GM19452 (cell line): ENCODE results near the gene ANLN.
A peak's percentile ranks its signal among the peaks of the same experiment; 100 is the strongest.

Experiments
- ATAC-seq: cut with Tn5 transposase; IDR thresholded peaks from one replicate; pipeline ENCODE4 v1.9.1; 2021; ENCODE audit not compliant: unreplicated experiment

ANLN gene, protein sequence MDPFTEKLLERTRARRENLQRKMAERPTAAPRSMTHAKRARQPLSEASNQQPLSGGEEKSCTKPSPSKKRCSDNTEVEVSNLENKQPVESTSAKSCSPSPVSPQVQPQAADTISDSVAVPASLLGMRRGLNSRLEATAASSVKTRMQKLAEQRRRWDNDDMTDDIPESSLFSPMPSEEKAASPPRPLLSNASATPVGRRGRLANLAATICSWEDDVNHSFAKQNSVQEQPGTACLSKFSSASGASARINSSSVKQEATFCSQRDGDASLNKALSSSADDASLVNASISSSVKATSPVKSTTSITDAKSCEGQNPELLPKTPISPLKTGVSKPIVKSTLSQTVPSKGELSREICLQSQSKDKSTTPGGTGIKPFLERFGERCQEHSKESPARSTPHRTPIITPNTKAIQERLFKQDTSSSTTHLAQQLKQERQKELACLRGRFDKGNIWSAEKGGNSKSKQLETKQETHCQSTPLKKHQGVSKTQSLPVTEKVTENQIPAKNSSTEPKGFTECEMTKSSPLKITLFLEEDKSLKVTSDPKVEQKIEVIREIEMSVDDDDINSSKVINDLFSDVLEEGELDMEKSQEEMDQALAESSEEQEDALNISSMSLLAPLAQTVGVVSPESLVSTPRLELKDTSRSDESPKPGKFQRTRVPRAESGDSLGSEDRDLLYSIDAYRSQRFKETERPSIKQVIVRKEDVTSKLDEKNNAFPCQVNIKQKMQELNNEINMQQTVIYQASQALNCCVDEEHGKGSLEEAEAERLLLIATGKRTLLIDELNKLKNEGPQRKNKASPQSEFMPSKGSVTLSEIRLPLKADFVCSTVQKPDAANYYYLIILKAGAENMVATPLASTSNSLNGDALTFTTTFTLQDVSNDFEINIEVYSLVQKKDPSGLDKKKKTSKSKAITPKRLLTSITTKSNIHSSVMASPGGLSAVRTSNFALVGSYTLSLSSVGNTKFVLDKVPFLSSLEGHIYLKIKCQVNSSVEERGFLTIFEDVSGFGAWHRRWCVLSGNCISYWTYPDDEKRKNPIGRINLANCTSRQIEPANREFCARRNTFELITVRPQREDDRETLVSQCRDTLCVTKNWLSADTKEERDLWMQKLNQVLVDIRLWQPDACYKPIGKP

DNA sequence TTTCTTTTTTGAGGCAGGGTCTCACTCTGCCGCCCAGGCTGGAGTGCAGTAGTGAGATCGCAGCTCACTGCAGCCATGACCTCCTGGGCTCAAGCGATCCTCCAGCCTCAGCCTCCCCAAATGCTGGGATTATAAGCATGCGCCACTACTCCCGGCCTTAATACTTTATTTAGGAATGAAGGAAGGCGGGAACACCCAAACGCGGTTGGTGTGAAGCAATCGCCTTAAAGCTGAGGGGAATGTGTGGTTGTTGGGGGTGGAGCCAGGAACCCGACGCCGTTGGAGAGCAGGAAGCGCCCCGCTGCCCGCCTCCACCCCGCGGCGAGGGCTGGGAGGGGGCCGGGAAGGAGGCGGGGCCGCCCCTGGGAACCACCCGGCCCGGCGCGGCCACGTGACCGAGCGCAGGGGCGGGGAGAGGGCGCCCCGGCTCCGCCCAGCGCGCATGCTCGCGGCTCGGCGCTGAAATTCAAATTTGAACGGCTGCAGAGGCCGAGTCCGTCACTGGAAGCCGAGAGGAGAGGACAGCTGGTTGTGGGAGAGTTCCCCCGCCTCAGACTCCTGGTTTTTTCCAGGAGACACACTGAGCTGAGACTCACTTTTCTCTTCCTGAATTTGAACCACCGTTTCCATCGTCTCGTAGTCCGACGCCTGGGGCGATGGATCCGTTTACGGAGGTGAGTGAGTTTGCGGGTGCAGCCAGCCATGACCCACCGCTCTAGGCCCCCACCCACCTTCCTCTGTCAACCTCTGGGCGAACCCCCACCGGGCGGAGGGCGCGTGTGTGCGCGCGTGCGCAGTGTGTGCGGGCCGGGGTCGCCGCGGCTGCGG, at the start of gene ANLN:
Gene ANLN, plus strand, starts transcription at position 492 of the 828 bp plus-strand sequence. Its CDS starts 165 bp downstream, at position 657.
- peak; percentile 80 for ATAC-seq

DNA sequence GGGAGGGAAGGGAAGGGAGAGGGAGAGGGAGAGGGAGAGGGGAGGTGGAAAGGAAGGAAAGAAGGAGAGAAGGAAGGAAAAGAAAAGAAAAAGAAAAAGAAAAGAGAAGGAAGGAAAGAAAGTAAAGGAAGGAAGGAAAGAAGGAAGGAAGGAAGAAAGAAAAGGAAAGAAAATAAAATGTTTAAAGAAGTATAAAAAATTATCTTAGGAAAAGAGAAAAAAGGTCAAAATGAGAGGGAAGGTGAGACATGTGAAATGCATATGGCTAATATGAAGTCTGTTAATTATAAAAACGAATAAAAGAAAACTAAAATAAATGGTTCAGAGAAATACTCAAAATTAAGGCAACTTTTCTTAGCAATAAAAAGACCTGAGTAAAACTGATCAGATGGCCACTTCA, 46.1 kb upstream of the ANLN start:
- ATAC-seq = no peak

DNA sequence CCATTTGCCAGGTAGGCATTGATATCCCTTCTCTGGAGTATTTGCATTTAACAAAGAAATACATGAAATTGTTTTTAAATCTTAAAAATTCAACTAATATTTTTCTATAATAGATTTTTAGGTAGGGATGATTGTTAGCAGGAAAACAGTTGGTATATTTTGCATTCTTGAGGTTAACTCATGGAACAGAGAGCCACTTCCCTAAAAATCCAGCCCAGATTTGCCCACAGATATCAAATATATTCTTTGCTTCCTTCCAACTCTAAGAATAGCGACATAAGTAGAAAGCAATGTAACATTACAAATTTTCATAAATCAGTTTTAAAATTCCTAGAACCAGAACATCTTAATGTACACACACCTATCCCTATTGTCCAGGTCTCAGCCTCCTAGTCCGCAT, 45.0 kb upstream of the ANLN start:
- ATAC-seq = no peak

DNA sequence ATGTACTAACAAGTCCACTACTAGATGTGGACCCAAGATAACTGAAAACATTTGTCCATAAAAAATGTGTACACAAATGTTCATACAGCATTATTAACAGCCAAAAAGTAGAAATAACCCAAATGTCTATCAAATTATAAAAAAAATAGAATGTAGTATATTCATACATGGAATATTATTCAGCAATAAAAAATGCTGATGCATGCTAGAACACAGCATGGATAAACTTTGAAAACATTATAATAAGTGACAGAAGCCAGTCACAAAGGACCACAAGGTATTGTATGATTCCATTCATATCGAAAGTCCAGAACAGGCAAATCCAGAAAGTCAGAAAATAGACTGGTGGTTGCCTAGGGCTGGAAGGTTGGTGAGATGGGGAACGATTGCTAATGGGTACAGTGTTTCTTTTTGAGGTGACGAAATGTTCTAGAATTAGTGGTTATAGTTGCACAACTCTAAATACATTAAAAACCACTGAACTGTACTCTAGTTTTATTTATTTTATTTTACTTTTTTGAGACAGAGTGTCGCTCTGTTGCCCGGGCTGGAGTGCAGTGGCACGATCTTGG, 43.3 kb upstream of the ANLN start:
- no peak for ATAC-seq

DNA sequence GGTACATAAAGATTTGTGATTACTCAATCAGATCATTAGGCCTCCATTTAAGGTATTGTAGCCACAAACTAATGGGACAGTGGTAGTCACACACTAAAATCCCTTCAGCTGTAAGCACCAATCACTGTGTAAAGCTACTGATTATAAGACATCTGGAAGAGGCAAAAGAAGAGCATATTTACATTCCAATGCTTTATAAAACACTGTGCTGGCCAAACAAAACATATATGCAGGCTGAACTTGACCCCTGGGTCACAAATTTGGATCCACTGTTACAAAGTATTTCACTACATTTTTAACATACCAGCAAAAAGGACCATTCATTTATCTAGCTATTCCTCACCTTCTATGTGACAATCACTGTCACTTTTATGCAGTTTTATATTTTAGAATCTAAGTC, 41.4 kb upstream of the ANLN start:
- ATAC-seq = no peak

DNA sequence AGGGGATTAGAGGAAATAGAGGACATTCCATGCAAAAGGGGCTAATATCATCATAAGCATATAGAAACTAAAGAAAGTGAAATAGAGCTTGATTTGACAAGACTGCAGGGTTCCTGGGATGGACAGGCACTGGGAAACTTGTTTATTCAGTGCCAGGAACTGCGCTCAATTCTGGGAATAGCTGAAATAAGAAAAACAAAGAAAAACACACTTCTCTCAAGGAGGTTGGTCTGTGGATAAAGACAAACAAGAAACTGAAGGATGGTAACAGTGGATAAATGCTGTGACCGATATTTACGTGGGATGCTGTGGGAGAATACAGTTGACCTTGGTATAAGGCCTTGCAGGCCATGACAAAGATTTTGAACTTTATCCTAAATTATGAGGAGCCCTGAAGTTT, 40.9 kb upstream of the ANLN start:
- no peak for ATAC-seq

DNA sequence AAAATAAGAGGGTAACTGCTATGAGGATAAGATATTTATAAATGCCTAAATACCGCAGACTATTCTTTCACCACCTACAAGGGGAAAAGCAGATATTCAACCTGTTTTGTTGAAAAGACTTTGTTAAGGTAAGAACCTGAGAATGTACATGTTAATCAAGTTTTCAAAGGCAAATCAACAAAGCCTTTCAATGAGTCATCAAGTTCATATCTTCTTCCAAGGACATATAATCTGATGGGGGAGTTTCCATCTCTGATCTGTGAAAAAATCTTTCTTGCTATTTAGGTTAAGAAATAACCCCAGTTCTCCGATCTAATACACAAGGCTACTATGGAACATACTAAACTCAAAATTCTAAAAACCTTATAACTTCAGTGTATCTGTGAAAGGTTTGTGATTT, 40.0 kb upstream of the ANLN start:
- ATAC-seq = no peak

DNA sequence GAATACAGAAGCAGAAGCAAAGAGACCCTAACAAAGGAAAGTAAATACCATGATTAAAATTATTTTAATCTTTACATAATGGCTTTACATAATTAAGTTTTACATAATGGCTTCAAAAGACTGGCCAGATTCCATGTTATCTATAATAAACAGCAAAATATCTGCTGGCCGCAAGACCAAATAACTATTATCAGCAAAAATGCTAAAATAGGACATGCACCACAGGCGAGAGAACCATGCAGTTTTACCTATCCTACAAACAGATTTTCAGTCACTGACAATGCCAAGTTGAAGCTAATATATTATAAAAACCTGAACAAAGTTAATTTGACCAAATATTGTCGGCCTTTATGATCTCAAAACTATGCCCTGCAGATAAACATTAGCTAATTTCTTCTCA, 34.2 kb upstream of the ANLN start:
- no peak for ATAC-seq

DNA sequence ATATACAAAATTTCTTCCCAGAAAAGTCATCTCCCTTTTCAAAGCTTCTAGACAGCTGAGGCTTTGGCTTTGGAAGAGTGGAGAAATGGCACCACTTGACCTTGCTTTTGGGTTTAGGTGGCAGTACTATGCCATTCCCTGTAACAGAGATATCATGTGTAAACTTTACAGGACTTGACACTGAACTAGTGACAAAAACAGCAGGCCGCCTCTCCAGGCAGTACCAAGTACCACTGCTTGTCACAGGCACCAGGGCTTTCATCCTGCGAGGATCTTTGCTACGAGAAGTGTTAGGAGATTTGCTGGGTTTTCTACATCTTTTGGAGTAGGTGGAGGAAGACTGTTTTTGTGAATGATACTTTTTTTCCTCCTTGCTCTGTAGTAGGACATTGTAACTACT, 32.6 kb upstream of the ANLN start:
- ATAC-seq = no peak

DNA sequence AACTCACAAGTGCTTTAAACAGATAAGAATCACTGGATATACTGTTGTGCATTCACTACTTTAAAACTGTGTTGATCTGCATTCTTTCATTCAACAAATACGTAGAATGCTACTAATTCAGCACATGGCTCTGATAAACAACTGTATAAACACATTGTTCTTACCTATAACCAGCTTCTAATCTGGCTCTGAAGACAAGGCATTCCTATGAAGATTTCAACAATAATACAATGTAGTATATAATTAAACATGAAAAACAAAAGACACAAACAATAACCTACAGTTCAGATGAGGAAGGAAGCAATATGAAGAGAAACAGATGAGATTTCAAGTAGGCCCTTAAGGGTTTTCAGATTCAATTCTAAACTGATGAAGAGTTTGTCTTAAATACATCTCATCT, 31.1 kb upstream of the ANLN start:
- ATAC-seq = no peak

DNA sequence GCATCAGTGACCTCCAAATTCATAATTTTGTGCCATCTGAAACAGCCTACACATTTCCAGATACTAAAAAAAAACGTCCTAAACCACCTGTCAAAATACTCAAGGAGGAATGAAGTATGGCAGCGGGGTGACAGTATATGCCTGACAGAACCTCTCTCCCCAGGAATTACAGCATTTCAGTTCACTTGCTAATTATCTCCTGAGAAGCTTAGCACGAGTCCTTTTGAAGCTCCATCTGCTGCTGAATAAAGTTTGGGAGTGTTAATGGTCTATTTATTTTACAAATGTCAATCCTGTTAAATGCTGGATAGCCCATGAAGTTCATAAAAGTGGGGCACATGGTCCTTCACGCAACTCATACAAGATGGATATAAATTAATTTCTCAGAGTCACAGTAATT, 29.4 kb upstream of the ANLN start:
- ATAC-seq = no peak

DNA sequence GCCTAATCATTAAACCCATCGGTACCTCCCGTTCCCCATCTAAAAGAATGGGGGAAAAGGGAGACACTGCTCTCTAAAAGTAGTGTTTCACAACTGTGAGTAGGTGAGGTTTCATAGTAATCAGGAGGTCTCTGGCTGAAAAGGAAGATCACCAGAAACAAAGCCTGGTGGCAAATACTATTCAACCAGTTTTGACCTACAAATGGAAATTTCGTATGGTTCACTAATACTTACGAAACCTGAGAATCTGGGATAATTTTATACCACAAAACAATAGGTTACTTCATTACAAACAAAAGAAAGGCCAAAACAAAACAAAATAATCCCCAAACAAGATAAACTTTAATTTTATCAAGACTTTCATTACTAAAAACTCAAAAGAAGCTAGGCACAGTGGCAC, 28.4 kb upstream of the ANLN start:
- ATAC-seq = no peak

DNA sequence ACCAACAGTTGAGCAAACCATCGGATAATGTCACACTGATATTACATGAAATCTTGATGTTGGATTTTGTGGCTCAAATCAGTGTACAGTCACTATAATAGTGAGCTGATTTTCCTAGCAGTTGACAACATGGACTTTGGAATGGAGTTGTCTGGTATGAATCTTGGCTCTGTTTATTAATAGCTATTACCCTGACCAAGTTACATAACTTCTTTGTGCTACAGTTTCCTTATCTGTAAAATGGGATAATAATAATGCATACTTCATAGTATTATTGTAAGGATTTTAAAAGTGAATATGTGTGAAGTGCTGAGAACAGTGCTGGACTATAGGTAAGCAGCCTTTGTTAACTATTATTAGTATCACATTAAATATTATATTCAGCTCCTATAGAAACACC, 26.1 kb upstream of the ANLN start:
- ATAC-seq = no peak

DNA sequence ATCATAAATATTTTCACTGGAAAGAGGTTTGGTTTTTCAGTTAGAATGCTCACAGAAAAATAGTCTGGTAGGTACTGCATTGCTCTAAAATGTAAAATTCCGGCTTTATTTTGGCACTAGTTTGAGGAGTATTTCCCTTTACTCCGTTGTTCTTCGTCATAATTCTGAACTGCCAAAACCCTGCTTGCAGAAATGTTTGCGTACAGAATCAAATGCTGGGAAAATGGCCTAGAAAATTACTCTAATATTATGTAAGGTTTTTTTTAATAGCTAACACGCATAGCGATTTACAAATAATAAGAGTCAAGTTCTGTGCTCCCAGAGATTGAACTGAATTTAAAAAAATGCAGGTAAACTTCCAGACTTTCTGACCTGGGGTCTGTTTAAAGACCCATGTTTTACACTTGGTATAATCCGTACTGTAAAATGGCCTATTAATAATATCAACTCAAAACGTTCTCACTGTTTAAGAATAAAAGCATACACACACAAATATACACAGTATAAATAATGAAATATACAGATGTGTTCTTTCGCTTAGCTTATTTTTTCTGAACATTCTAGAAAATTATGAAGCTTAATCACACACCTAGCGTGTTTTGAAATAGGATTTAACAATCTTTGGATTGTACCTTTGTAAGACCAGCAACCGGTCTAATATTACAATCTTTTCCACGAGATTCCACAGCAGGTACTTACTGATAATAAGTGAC, 23.5 kb upstream of the ANLN start:
- ATAC-seq = no peak

DNA sequence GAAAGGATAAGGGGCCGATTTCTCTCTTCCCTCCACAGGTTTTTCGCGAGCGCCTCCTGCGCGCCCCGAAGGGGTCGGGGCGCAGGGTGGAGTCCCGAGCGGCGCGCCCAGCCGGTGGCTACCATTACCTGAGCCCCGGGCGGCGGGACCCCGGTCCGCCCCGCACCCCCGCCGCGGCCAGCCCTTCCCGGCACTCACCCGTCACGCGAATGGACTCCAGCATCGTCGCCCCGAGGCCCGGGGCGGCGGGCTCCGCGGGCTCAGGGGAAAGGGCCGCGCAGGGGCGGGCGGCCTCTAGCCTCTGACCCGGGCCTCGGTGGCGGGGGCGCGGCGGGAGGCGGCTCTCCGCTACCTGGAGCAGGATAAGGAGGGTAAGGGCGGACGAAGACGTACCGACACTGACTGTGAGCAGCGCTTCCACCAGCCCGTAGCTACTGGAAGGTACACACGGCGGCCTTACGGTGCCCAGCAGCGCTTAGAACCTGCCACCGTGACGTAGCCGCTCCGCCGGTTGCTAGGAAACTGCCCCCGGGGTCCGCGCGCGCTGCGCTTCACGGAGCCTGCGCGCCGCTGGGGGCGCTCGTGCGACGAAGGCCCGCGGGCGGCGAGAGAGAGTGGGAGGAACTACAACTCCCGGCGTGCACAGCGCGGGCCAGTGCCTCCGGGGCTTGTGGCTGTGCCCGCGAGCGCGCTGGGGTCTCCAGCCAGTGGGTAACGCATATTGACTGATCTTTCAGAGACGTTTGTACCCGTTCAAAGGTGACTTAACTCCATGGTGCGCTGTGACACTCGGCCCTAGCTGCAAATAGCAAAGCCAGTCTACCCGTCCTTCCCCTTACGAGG, 22.7 kb upstream of the ANLN start:
- ATAC-seq = peak; percentile 99

DNA sequence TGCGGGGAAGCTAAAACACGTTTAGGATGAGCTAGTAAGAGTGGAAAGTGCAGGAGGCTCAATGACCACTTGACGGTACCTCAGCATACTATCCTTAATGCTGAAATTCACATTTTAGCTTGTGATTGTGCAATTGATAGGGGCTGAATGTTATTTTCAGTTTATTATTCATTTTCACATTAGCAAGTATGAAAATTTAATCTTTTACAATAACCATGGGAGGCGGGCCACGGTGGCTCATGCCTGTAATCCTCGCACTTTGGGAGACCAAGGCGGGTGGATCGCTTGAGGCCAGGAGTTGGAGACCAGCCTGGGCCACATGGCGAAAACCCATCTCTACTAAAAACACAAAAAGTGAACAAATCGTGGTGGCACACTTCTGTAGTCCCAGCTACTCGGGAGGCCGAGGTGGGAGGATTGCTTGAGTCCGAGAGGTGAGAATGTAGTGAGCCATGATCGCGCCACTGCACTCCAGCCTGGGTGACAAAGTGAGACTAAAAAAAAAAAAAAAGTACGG, 22.0 kb upstream of the ANLN start:
- ATAC-seq = no peak

DNA sequence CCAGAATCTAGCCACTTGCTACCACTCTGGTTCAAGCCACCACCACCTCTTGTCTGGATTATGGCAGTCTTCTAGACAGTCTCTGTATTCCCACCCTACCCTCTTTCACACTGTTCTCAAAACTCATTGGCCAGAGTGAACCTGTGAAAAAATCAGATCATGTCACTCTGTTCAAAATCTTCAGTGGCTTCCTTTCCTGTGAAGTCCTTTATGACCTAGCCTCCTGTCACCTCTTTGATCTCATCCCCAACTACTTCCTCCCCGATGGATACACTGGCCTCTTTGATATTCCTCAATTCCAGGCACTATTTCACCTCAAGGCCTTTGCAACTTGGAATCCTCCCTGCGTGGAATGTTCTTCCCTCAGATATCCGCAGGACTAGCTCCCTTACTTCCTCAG, 21.2 kb upstream of the ANLN start:
- no peak for ATAC-seq

DNA sequence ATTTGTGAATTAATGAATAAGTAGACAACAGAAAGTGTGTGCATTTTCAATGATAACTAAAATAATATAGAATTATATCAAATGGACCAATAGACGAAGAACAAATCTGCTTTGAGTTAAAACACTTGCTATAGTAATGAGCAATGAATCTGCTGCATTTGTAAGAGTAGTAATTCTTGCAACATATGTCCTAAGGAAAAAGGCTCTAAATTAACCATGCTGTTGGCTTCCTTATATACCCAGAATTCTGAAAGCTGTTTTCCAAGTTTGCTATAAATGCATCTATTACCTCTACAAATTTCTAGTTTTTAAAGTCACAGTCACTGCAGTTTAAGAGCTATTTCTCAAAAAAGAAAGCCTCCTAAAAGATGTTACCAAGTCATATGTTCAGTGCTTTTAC, 20.5 kb upstream of the ANLN start:
- no peak for ATAC-seq

DNA sequence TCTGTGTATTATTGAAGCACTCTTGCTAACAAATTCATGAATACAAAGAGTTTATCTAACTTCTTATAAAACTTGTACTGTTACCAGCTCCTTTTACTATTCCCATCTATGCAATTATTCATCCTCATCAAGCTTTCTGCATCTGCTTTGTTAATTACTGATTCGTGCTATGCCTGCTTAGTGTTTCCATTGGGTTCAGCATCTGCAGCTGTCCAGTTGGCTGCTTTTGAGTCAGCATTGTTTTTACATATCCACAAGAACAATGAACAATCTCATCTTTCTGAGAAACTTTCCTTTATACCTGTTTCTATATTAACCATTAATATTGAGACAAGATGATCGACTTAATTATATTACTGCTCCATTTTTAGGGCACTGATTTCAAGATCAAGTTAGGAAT, 19.6 kb upstream of the ANLN start:
- ATAC-seq = no peak
